Renal pelvis (tissue), 4 donors: ENCODE results near the gene BIK. TPM values are rescaled to one million over a fixed set of nuclear protein-coding genes. Genes with fewer than 3 reads are reported as not detected.

Experiments used
- DNase-seq: peaks from one replicate; pipeline ENCODE4 v3.0.0-alpha.2; 2013
- polyA plus RNA-seq, 3 donors: library from polyadenylated mRNA; unstranded; fragments of 120-200 nt; gene quantifications; one replicate each; pipeline ENCODE4 v1.2.1, GENCODE V29; 2013; ENCODE audit not compliant: insufficient read length in 3 of 3

The BIK gene
- polyA plus RNA-seq, 3 donors: 1.1 to 1.5 (median 1.2) TPM

GRCh38 chr22:43159484-43160178 is 49.1 kb downstream of the BIK start:
- no peak for DNase-seq

- DNase-seq: no peak
Measured at GRCh38 chr22:43160497-43161126, 50.1 kb downstream of the BIK start.

GRCh38 chr22:43162412-43163150 is 52.0 kb downstream of the BIK start:
- DNase-seq: no peak

- DNase-seq: no peak
Measured at GRCh38 chr22:43163241-43163795, 52.8 kb downstream of the BIK start.

- DNase-seq: no peak
Measured at GRCh38 chr22:43164636-43165035, 54.1 kb downstream of the BIK start.

GRCh38 chr22:43166132-43166930 is 55.8 kb downstream of the BIK start:
- no peak for DNase-seq

- no peak for DNase-seq
Measured at GRCh38 chr22:43167001-43167589, 56.5 kb downstream of the BIK start.

- DNase-seq: no peak
Measured at GRCh38 chr22:43168471-43169309, 58.1 kb downstream of the BIK start.

GRCh38 chr22:43169310-43170130 is 59.0 kb downstream of the BIK start:
- DNase-seq: no peak

GRCh38 chr22:43170131-43170480 is 59.6 kb downstream of the BIK start:
- DNase-seq: no peak

- no peak for DNase-seq
Measured at GRCh38 chr22:43171019-43171491, 60.5 kb downstream of the BIK start.

GRCh38 chr22:43171607-43172006 is 61.1 kb downstream of the BIK start:
- DNase-seq: no peak

GRCh38 chr22:43172191-43172590 is 61.6 kb downstream of the BIK start:
- no peak for DNase-seq

- DNase-seq: no peak
Measured at GRCh38 chr22:43173566-43173965, 63.0 kb downstream of the BIK start.

GRCh38 chr22:43173976-43174720 is 63.6 kb downstream of the BIK start:
- DNase-seq: no peak

GRCh38 chr22:43174941-43175531 is 64.5 kb downstream of the BIK start:
- no peak for DNase-seq

- no peak for DNase-seq
Measured at GRCh38 chr22:43176090-43176489, 65.5 kb downstream of the BIK start.

GRCh38 chr22:43177479-43177878 is 66.9 kb downstream of the BIK start:
- no peak for DNase-seq
